Right hindlimb (tissue), 1 donor: ENCODE measurements around the gene SCG5.

ENCODE experiments used
- DNase-seq: peaks from one replicate; pipeline ENCODE4 v3.0.0-alpha.2; 2018

Gene SCG5

GRCh38 chr15:32659340-32660155 lies 18.0 kb downstream of the SCG5 start:
- peak; percentile 62 for DNase-seq

- DNase-seq = no peak
These were observed 22.2 kb downstream of the SCG5 start for GRCh38 chr15:32663671-32664070.

GRCh38 chr15:32664796-32665195 lies 23.3 kb downstream of the SCG5 start:
- DNase-seq = no peak

- no peak for DNase-seq
These were observed 25.8 kb downstream of the SCG5 start for GRCh38 chr15:32667321-32667720.

GRCh38 chr15:32668942-32669341 lies 27.4 kb downstream of the SCG5 start:
- no peak for DNase-seq

GRCh38 chr15:32669896-32670611 lies 28.5 kb downstream of the SCG5 start:
- DNase-seq = no peak

- DNase-seq = no peak
These were observed 29.1 kb downstream of the SCG5 start for GRCh38 chr15:32670623-32671022.

GRCh38 chr15:32671339-32672325 lies 30.1 kb downstream of the SCG5 start:
- DNase-seq = peak; percentile 41

GRCh38 chr15:32674681-32675080 lies 33.2 kb downstream of the SCG5 start:
- DNase-seq = no peak

GRCh38 chr15:32675466-32675865 lies 34.0 kb downstream of the SCG5 start:
- DNase-seq = no peak

- no peak for DNase-seq
These were observed 34.7 kb downstream of the SCG5 start for GRCh38 chr15:32676169-32676568.

- no peak for DNase-seq
These were observed 35.8 kb downstream of the SCG5 start for GRCh38 chr15:32677238-32677750.

- no peak for DNase-seq
These were observed 37.8 kb downstream of the SCG5 start for GRCh38 chr15:32679298-32679690.

GRCh38 chr15:32682569-32682968 lies 41.1 kb downstream of the SCG5 start:
- no peak for DNase-seq

- no peak for DNase-seq
These were observed 41.6 kb downstream of the SCG5 start for GRCh38 chr15:32682977-32683630.

GRCh38 chr15:32683906-32684584 lies 42.5 kb downstream of the SCG5 start:
- DNase-seq = peak; percentile 35

- DNase-seq = no peak
These were observed 44.1 kb downstream of the SCG5 start for GRCh38 chr15:32685576-32685975.

GRCh38 chr15:32687556-32687955 lies 46.0 kb downstream of the SCG5 start:
- DNase-seq = no peak

GRCh38 chr15:32688151-32688639 lies 46.7 kb downstream of the SCG5 start:
- DNase-seq = no peak

- no peak for DNase-seq
These were observed 49.6 kb downstream of the SCG5 start for GRCh38 chr15:32690941-32691688.

- DNase-seq = no peak
These were observed 50.2 kb downstream of the SCG5 start for GRCh38 chr15:32691689-32692038.
